Measurements from ENCODE around the gene KIF1C. TPM values are rescaled to one million over a fixed set of nuclear protein-coding genes. Genes with fewer than 3 reads are reported as not detected.

The KIF1C gene
- total and polyA plus RNA-seq, 9 of the 15 experiments (the other 6 are each of a cell fraction or from before 2014, with no cell fraction given), result 0.38 to 68.4 (median 25.1) TPM

- no peak for TF ChIP-seq JUN (IDR thresholded peaks at IDR 0.05; ENCODE audit: borderline replicate concordance, low read depth, low read length)
- TF ChIP-seq JUN (CRISPR knock-in tag; IDR thresholded peaks at IDR 0.05; ENCODE audit: borderline replicate concordance), result peak; percentile 69; the same call in 1 of the 2 replicates
- TF ChIP-seq ZBTB49 (CRISPR knock-in tag; IDR thresholded peaks at IDR 0.05; ENCODE audit: borderline replicate concordance), result peak; percentile 89; the same call in 1 of the 2 replicates
- TF ChIP-seq KAT2B (IDR thresholded peaks at IDR 0.05; ENCODE audit: low read depth, low read length), result peak; percentile 79
- peak; percentile 82; the same call in 1 of the 2 replicates for TF ChIP-seq RB1 (IDR thresholded peaks at IDR 0.05; ENCODE audit: low read depth)
- peak; percentile 90 for TF ChIP-seq MTA3 (IDR thresholded peaks at IDR 0.05; ENCODE audit: borderline replicate concordance)
- TF ChIP-seq ZKSCAN8 (CRISPR knock-in tag; IDR thresholded peaks at IDR 0.05), result no peak
- TF ChIP-seq ZBTB33 (CRISPR knock-in tag; IDR thresholded peaks at IDR 0.05), result peak; percentile 55
- TF ChIP-seq NONO (IDR thresholded peaks at IDR 0.05; ENCODE audit: low read depth in 2 of 2, low read length in 1 of 2), result peak in 1 of 2 experiments; percentile 52; a peak in 1 of 4 replicates
- TF ChIP-seq PHF20 (IDR thresholded peaks at IDR 0.05; ENCODE audit: partially characterized antibody), result peak; percentile 87
- TF ChIP-seq KDM5B (IDR thresholded peaks at IDR 0.05; ENCODE audit: insufficient replicate concordance, low read depth, low read length), result peak; percentile 61
- TF ChIP-seq GTF3C2 (IDR thresholded peaks at IDR 0.05; ENCODE audit: borderline replicate concordance, extremely low read depth, insufficient read length), result no peak
- 0 out of 2 replicates have a peak, but pooled peaks have one; percentile 57 for TF ChIP-seq ZBTB17 (CRISPR knock-in tag; IDR thresholded peaks at IDR 0.05)
- no peak for TF ChIP-seq ZNF696 (CRISPR knock-in tag; conservative IDR thresholded peaks at IDR 0.05)
- 0 out of 2 replicates have a peak, but pooled peaks have one; percentile 12 for TF ChIP-seq SOX6 (IDR thresholded peaks at IDR 0.05)
- TF ChIP-seq SIN3B (IDR thresholded peaks at IDR 0.05; ENCODE audit: low read depth), result peak; percentile 85
- peak; percentile 68; the same call in 1 of the 2 replicates for TF ChIP-seq GATAD2B (IDR thresholded peaks at IDR 0.05; ENCODE audit: borderline replicate concordance)
These were observed 10.6 kb upstream of the KIF1C start, which contains the start of gene CAMTA2 (continued) for GRCh38 chr17:4986951-4987766.

Data from K562 (cell line).